Large intestine (tissue), 3 donors: ENCODE results near the gene PCDHGA4. TPM values are rescaled to one million over a fixed set of nuclear protein-coding genes. Genes with fewer than 3 reads are reported as not detected.
"Not testable (repeated sequence)": the region's sequence is repeated elsewhere in the genome, so short reads cannot be mapped to it uniquely, and the experiment has no call there.

Experiments used
- DNase-seq, 2 donors: peaks; one replicate each; pipeline versions ENCODE4 v3.0.0 to v3.0.0-alpha.2; 2013
- H3K27ac ChIP-seq: one replicate; pipeline ENCODE4 v1.5.1; 2013; ENCODE audit warnings: low read length
- H3K27me3 ChIP-seq: 2 replicates; pipeline ENCODE4 v1.6.1; 2013; ENCODE audit warnings: low read length; ENCODE audit not compliant: control insufficient read depth, insufficient read depth
- H3K36me3 ChIP-seq: 2 replicates; pipeline ENCODE4 v1.6.1; 2013; ENCODE audit warnings: low read length; ENCODE audit not compliant: control insufficient read depth, insufficient read depth
- H3K4me1 ChIP-seq: one replicate; pipeline ENCODE4 v1.6.1; 2013; ENCODE audit warnings: low read length; ENCODE audit not compliant: control insufficient read depth, insufficient read depth
- H3K4me3 ChIP-seq: one replicate; pipeline ENCODE4 v1.5.1; 2013; ENCODE audit warnings: low read length
- H3K9me3 ChIP-seq: one replicate; pipeline ENCODE4 v1.6.1; 2013; ENCODE audit warnings: mild to moderate bottlenecking, low read depth, low read length, moderate library complexity; ENCODE audit not compliant: control insufficient read depth
- WGBS: methylation state at CpG from one replicate; pipeline ENCODE4 v1.1.5; 2013; ENCODE audit warnings: low lambda C conversion rate; ENCODE audit not compliant: insufficient coverage; 5-methylcytosine and 5-hydroxymethylcytosine counted together
- polyA plus RNA-seq: library from polyadenylated mRNA; unstranded; fragments of 120-200 nt; gene quantifications from one replicate; pipeline ENCODE4 v1.2.1, GENCODE V29; 2013

The PCDHGA4 gene
- polyA plus RNA-seq, 1 donor: 0.79 TPM

DNA sequence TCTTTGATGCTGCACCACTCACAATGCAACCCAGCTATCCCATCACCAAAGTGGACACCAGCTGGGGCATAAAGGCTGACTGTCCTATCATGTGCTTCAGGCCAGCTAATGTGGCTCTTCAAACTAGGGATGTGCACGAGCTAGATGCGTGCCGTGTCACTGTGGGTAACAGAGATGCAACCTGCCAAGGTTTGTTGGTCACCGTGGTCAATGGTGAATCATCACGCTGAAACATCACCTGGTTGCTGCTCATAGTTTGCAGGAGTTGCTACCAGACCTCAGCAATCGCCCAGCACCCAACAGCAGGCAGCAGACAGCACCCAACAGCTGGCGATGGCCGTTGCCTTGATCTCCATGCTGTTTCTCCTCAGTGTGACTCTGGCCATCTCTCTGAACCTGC, 26.6 kb upstream of the PCDHGA4 start:
- peaks cover 16% of the 10 kb centered on the region for H3K27me3 ChIP-seq
- no peak overlapping the region for H3K4me3 ChIP-seq
- H3K4me1 ChIP-seq: no peaks in the 10 kb centered on the region
- H3K9me3 ChIP-seq: peaks cover 21% of the 10 kb centered on the region
- WGBS: no CpG with 5 or more reads among the region's 8 CpGs
- H3K36me3 ChIP-seq: no peaks in the 10 kb centered on the region
- no peak overlapping the region for H3K27ac ChIP-seq
- DNase-seq: no peak

DNA sequence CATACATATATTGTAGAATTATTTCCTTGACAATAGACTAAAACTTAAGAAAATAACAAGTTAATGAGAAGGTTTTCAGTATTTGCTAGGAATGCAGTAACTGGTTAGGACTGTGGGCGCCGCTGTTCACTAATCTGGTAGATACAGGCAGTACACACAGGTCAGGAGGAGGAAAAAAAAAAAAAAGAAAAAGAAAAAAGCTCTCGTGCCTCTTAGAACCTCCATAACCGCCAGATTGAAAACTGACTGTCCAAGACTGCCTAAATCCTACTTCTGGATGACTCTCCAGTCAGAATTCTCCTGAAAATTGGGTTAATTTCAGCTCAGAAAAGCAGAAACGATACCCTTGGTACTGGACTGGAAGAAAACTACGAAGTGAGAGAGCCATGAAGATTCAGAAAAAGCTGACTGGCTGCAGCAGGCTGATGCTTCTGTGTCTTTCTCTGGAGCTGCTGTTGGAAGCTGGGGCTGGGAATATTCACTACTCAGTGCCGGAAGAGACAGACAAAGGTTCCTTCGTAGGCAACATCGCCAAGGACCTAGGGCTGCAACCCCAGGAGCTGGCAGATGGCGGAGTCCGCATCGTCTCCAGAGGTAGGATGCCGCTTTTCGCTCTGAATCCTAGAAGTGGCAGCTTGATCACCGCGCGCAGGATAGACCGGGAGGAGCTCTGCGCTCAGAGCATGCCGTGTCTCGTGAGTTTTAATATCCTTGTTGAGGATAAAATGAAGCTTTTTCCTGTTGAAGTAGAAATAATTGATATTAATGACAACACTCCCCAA, 24.3 kb upstream of the PCDHGA4 start, which contains the start of gene PCDHGA1:
PCDHGA1 (plus strand) TSS at position 216 of the 782 bp plus-strand sequence.
- peaks cover 23% of the 10 kb centered on the region for H3K9me3 ChIP-seq

DNA sequence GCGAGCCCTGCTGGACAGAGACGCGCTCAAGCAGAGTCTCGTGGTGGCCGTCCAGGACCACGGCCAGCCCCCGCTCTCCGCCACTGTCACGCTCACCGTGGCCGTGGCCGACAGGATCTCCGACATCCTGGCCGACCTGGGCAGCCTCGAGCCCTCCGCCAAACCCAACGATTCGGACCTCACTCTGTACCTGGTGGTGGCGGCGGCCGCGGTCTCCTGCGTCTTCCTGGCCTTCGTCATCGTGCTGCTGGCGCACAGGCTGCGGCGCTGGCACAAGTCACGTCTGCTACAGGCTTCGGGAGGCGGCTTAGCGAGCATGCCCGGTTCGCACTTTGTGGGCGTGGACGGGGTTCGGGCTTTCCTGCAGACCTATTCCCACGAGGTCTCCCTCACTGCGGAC, 22.2 kb upstream of the PCDHGA4 start:
- not testable (repeated sequence) for DNase-seq, H3K27ac ChIP-seq, H3K36me3 ChIP-seq, H3K4me3 ChIP-seq, H3K4me1 ChIP-seq
- WGBS: no CpG with 5 or more reads among the region's 39 CpGs
- peaks cover 15% of the 10 kb centered on the region for H3K27me3 ChIP-seq
- H3K9me3 ChIP-seq: peaks cover 21% of the 10 kb centered on the region

More for the DNA sequence above, 24.3 kb upstream of the PCDHGA4 start, which contains the start of gene PCDHGA1:
- no peak within 1 kb of the TSS for H3K27ac ChIP-seq
- H3K4me1 ChIP-seq: no peaks in the 10 kb centered on the region
- WGBS: 16% methylated on average over 3 of the region's 21 CpGs
- no peak within 1 kb of the TSS for H3K4me3 ChIP-seq
- peaks cover 23% of the 10 kb centered on the region for H3K27me3 ChIP-seq
- DNase-seq: no peak
- no peaks in the 10 kb centered on the region for H3K36me3 ChIP-seq

DNA sequence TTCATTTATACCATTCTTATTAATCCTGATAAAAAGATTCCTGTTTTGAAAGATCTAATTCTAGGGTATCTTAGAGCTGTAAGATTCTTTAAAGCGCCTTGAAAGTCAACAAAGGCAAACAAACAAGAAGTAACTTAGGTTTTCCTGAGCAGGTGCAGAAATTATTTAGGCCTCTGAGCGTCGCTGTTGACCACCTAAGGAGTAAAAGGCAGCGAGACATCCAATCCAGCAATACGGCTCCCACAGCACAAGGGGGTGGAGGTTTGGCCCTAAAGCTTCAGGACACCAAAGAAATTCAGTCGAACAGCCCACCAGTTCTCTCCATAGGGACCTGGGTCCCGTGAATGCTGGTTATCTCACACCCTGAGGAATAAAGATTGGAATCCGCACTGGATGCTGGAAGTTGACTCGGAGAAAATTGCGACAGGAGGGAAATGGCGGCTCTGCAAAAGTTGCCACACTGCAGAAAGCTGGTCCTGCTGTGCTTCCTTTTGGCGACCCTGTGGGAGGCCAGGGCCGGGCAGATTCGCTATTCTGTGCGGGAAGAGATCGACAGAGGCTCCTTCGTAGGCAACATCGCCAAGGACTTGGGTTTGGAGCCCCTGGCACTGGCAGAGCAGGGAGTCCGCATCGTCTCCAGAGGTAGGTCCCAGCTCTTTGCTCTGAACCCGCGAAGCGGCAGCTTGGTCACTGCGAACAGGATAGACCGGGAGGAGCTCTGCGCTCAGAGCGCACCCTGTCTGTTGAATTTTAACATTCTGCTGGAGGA, 16.1 kb upstream of the PCDHGA4 start, which contains the start of gene PCDHGA2:
PCDHGA2 (plus strand) TSS at position 223 of the 769 bp plus-strand sequence.
- no CpG with 5 or more reads among the region's 27 CpGs for WGBS
- Histone ChIP-seq H3K9me3 (peaks cover 20% of the 10 kb centered on the region), H3K4me3 (peak within 1 kb of the TSS; percentile 10), H3K4me1 (no peaks in the 10 kb centered on the region), H3K27me3 (peaks cover 30% of the 10 kb centered on the region), H3K27ac (no peak within 1 kb of the TSS), H3K36me3 (no peaks in the 10 kb centered on the region)
- DNase-seq: no peak

DNA sequence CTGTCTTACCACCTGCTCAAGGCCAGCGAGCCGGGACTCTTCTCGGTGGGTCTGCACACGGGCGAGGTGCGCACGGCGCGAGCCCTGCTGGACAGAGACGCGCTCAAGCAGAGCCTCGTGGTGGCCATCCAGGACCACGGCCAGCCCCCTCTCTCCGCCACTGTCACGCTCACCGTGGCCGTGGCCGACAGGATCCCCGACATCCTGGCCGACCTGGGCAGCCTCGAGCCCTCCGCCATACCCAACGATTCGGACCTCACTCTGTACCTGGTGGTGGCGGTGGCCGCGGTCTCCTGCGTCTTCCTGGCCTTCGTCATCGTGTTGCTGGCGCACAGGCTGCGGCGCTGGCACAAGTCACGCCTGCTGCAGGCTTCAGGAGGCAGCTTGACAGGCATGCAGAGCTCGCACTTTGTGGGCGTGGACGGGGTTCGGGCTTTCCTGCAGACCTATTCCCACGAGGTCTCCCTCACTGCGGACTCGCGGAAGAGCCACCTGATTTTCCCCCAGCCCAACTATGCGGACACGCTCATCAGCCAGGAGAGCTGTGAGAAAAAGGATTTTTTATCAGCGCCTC, 14.0 kb upstream of the PCDHGA4 start:
- WGBS: no CpG with 5 or more reads among the region's 45 CpGs
- H3K9me3 ChIP-seq: peaks cover 31% of the 10 kb centered on the region
- not testable (repeated sequence) for DNase-seq

DNA sequence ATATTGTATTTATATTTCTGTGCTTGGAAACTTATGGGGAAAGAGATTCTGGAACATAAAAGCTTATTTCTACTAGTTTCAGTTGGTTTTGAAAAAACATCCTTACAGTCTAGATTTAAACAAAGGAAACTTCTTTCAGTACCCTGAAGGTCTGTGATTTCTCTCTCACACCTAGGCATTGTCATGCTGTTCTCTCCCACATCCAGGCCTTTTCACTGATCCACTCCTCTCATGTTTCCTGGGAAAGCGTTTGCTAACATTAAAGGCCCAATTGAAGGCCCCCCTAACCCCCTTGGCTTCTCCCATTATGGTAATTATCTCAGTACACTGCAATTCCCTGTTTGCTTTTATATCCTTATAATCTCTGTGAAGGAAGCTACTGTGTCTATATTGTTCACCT, 12.0 kb upstream of the PCDHGA4 start:
- H3K9me3 ChIP-seq: peaks cover 35% of the 10 kb centered on the region
- no peaks in the 10 kb centered on the region for H3K36me3 ChIP-seq
- no peak overlapping the region for H3K27ac ChIP-seq
- no peaks in the 10 kb centered on the region for H3K4me1 ChIP-seq
- no peak for DNase-seq
- H3K27me3 ChIP-seq: peaks cover 34% of the 10 kb centered on the region
- WGBS: no CpG with 5 or more reads among the region's 1 CpG
- no peak overlapping the region for H3K4me3 ChIP-seq

More for the DNA sequence above, 14.0 kb upstream of the PCDHGA4 start:
- not testable (repeated sequence) for H3K27ac ChIP-seq, H3K36me3 ChIP-seq, H3K4me3 ChIP-seq, H3K4me1 ChIP-seq
- peaks cover 34% of the 10 kb centered on the region for H3K27me3 ChIP-seq

DNA sequence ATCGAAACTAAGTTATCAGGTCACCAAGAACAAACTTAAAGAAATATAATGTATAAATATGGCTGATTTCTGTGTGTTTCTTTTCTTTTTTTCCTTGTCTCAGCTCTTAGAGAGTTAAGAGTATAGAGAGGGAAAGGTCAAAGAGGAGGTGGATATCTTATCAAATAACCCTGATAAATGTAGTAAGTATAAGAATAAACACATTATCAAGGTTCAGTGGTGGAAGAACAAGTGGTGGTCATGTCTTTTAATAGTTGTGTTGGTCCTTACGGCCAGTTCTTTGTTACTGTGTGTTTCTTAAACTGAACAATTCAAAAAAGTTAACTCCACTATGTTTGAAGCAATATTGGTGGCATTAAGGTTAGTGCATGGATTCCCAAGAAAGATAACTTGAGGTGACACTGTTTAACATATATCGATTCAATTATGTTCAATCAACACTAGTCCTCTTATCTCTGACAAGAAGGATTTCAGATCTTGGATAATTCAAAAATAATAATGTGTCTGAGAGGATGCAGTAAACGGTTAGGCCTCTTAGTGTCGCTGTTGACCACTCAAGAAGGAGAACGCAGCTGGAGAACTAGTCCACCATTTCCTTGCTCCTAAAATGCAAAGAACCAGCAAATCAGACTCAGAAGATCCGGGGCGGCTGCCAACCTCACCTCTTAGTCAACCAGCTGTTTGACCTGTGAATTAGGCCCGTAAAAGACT, 11.4 kb upstream of the PCDHGA4 start, which contains the start of gene PCDHGA3:
PCDHGA3 (plus strand) TSS at position 588 of the 711 bp plus-strand sequence. CDS start 205 bp downstream, outside the sequence.
- WGBS: 0% methylated on average over 1 of the region's 9 CpGs
- no peak for DNase-seq
- Histone ChIP-seq H3K36me3 (no peaks in the 10 kb centered on the region), H3K4me1 (no peaks in the 10 kb centered on the region), H3K27ac (no peak within 1 kb of the TSS), H3K9me3 (peaks cover 35% of the 10 kb centered on the region), H3K4me3 (no peak within 1 kb of the TSS), H3K27me3 (peaks cover 32% of the 10 kb centered on the region)

DNA sequence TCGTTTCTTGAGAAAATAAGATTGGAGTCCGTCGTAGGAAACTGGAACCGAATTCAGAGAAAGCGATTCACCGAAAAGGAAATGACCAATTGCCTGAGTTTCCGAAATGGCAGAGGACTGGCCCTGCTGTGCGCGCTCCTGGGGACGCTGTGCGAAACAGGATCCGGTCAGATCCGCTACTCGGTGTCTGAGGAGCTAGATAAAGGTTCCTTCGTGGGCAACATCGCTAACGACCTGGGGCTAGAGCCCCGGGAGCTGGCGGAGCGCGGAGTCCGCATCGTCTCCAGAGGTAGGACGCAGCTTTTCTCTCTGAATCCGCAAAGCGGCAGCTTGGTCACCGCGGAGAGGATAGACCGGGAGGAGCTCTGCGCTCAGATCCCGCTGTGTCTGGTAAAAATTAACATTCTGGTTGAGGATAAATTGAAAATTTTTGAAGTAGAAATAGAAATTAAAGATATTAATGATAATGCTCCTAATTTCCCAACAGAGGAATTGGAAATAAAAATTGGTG, 10.8 kb upstream of the PCDHGA4 start:
- peaks cover 28% of the 10 kb centered on the region for H3K27me3 ChIP-seq
- no peaks in the 10 kb centered on the region for H3K36me3 ChIP-seq
- peaks cover 33% of the 10 kb centered on the region for H3K9me3 ChIP-seq
- no peak overlapping the region for H3K27ac ChIP-seq
- DNase-seq: no peak
- 34% methylated on average over 7 of the region's 31 CpGs for WGBS
- H3K4me1 ChIP-seq: no peaks in the 10 kb centered on the region
- H3K4me3 ChIP-seq: no peak overlapping the region

DNA sequence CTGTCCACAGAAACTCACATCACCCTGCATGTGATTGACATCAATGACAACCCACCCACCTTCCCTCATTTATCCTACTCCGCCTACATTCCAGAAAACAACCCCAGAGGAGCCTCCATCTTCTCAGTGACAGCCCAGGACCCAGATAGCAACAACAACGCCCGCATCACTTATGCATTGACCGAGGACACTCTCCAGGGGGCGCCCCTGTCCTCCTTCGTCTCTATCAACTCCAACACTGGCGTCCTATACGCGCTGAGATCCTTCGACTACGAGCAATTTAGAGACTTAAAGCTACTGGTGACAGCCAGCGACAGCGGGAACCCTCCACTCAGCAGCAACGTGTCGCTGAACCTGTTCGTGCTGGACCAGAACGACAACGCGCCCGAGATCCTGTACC, 9.5 kb upstream of the PCDHGA4 start:
- H3K36me3 ChIP-seq: no peaks in the 10 kb centered on the region

More for the DNA sequence above, 9.5 kb upstream of the PCDHGA4 start:
- no peak for DNase-seq
- Histone ChIP-seq H3K27me3 (peaks cover 25% of the 10 kb centered on the region), H3K9me3 (peaks cover 33% of the 10 kb centered on the region), H3K4me3 (no peak overlapping the region), H3K4me1 (no peaks in the 10 kb centered on the region), H3K27ac (no peak overlapping the region)
- WGBS: no CpG with 5 or more reads among the region's 20 CpGs
